Pulmonary artery endothelial cell (primary cell): ENCODE data around the gene MAN1A1. TPM values are rescaled to one million over a fixed set of nuclear protein-coding genes. Genes with fewer than 3 reads are reported as not detected.

Experiments used
- DNase-seq: peaks from one replicate; pipeline ENCODE4 v3.0.0-alpha.2; 2011; ENCODE audit warnings: low read depth, low spot score
- total RNA-seq: library from RNA; depleted of rRNA; stranded (reverse); fragments of >200 nt; gene quantifications from 2 replicates; pipeline ENCODE4 v1.2.3, GENCODE V29; 2014

Gene MAN1A1
- total RNA-seq, 1 donor from 2014 or later = 29.6 TPM

DNA sequence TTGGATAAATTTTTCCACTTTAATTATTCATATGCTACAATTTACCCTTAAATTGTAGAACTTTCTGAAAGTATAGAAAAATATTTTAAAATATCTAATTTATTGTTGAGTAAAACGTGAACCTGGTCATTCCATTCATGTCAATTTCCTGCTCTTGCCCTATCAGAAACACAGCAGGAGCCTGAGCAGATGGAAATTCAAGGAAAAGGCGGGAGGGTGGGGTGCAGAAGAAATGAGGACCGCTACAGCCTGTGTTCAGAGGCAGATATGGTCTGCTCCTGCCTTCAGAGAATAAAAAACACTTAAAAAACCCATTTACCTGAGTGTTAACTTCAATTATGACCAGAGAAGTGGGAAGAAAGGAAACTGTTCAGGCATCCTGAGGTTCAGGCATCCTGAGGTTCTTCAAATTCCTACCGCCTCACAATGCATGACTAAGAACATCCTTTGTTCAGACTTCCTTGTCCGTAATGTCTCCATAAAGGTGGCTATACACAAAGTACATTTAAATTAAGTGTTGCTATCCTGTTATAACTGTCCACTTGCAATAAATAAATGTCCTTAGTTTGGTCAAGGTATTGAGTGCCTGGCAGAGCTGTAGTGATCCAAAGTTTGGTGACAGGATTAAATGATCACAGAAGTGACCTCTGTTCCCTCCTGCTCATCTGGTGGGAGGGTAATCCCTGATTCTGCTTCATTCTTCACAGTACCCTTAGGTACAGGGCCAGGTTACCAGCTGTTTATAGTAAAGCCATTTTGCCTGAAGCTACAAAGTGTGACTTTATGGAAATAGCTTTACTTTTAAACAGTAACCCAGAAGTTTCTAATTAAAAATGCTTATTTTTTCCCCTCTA lies 109.1 kb downstream of the MAN1A1 start:
- DNase-seq = no peak

GRCh38 chr6:119237177-119237715 lies 112.3 kb downstream of the MAN1A1 start:
- no peak for DNase-seq

GRCh38 chr6:119234941-119235340 lies 114.6 kb downstream of the MAN1A1 start:
- DNase-seq = no peak

GRCh38 chr6:119234457-119234856 lies 115.1 kb downstream of the MAN1A1 start:
- DNase-seq = no peak

- no peak for DNase-seq
These were observed 116.1 kb downstream of the MAN1A1 start for GRCh38 chr6:119233312-119233984.

- no peak for DNase-seq
These were observed 118.2 kb downstream of the MAN1A1 start for GRCh38 chr6:119231394-119231793.

GRCh38 chr6:119230160-119230559 lies 119.4 kb downstream of the MAN1A1 start:
- no peak for DNase-seq

DNA sequence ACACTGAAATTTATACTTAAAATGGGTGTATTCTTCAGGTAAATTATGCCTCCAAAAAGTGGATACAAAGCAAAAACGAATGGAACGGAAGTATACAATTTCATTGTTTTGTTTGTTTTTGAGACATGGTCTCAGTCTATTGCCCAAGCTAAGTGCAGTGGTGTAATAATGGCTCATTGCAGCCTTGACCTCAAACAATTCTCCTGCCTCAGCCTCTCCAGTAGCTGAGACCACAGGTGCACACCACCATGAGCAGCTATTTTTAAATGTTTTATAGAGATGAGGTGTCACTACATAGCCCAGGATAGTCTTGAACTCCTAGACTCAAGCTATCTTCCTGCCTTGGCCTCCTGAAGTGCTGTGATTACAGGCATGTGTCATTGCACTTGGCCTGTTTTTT lies 122.2 kb downstream of the MAN1A1 start:
- no peak for DNase-seq

- DNase-seq = no peak
These were observed 123.5 kb downstream of the MAN1A1 start for GRCh38 chr6:119226089-119226488.

- DNase-seq = no peak
These were observed 125.4 kb downstream of the MAN1A1 start for GRCh38 chr6:119224095-119224701.

- no peak for DNase-seq
These were observed 129.1 kb downstream of the MAN1A1 start for GRCh38 chr6:119220452-119220851.

GRCh38 chr6:119218548-119218947 lies 131.0 kb downstream of the MAN1A1 start:
- no peak for DNase-seq

DNA sequence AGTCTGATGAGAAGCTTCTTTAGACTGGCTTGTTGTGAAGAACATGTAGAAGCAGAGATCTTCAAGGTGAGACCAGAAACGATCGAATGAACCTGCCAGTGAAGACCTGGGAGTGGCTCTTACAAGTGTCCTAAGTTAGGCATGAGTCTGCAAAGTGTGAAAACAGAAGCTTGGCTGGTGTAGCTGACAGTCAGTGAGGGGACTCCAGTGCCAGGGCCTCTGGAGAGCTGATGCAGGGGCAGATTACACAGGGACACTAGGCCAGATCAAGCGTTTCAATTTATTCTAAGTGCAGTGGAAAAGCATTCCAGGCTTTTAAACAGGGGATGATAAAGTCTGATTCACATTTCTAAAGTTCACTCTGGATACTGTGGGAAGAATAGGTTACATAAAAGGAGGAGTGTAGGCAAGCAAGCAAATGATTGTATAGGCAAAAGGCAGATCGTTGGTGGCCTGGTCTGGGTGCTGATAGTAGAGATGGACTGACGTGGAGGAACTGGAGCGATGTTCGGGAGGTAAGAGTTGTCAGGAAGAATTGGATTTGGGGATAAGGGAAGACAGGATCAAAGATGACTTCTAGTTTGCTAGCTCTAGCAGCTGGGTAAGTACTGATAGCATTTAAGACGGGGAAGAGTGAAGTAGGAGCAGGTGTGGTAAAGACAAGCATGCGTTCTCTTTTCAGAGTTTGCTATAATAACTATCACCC lies 133.5 kb downstream of the MAN1A1 start:
- DNase-seq = no peak

GRCh38 chr6:119215309-119215708 lies 134.3 kb downstream of the MAN1A1 start:
- no peak for DNase-seq

DNA sequence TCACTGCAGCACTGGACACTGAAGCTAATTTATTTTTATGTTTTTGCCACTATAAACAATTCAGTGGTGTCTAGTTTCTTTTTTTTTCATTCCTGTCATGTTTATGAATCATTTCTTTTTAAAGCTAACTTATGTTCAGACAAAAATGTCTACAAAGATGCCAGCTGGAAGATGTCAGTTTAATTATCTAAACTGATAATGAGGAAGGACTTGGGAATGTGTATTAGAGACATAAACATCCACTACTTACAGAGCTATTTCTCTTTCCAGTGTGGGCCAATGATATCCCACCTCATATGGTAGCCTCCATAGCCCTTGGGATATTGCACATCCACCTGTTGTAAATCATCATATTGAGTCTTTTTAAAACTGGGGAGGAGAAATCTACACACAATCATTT lies 139.0 kb downstream of the MAN1A1 start:
- DNase-seq = no peak

DNA sequence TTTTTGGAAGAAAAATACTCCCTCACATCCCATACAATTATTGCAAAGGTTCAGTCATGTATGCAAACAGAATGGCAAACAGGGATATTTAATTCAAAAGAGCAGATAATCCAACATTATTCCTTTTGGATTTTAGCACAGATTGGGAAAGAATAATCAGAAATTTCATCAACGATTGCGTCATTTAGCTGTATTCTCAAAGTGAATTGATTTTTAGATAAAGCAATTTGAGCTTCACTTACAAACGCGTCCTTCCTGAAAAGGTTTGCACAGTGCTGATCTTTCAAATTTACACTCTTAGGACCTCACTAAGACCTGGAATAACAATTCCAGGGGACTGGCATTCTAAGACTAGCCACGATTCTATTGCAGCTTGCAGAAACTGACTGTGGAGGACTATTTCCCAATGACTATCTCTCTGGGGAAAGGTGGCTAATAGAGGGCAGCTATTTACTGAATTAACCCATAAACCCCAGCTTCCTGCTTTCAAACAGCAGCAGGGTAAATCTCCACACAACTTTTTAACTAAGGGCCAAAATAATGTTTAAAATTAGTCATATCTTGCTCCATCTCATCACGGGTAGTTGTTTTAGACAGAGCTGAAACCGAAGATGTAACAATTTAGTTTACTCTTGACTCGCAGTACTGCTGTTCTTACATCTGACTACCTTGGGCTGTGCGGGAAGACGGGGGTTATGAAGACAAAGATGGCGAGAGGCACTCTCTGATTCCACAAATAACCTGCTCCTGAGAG lies 139.9 kb downstream of the MAN1A1 start:
- no peak for DNase-seq

- DNase-seq = no peak
These were observed 141.4 kb downstream of the MAN1A1 start for GRCh38 chr6:119207971-119208725.

DNA sequence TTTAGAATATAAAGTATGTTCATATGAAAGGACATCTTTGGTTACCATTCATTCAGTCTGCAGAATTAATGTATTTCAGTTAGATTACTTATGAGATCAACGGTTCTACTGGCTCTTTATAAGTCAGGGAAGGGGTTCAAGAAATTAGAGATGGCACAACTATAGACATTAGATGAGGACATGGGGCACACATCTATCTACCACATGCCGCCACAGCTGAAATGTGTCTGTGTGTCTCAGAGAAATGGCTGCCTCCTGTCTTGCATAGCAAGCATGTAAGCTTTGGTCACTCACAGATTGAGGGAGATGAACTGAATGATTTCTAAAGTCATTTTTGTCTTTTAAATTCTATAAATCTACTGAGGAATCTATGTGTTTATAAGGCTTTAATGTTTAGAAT lies 142.2 kb downstream of the MAN1A1 start:
- no peak for DNase-seq

DNA sequence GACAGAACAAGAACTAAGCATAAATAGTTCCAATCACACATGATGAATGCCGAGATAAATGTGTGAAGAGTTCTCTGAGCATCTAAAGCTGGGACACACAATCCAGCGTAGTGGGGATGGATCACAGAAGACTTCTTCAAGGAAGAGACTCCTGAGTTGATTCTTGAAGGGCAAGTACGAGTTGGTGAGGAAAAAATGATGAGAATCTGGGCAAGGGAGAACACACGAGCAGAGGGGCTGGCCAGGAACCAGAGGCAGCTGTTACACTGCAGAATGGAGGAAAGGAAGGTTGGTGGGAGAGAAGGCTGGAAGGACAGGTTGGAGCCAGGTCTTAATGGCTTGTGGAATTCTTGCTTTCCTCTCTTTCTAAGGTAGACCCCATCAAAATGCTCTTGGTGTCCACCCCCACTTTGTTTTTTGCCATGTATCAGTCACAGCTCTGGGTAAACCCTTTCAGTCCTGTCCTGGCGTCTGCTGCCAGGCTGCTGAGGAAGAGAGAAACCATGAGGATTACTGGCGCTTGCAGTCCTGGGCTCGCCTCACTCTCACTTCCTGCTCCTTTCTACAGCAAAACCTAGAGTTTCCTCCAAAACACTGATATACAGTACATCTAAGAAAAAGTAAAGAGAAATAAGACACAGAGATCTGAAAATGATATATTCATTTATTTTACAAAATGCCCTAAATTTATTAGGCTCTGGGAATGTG lies 143.5 kb downstream of the MAN1A1 start:
- DNase-seq = no peak
